Amniotic stem cell (primary cell): ENCODE results near the gene SERTAD3.
"Not testable (repeated sequence)": the region's sequence is repeated elsewhere in the genome, so short reads cannot be mapped to it uniquely, and the experiment has no call there.

Experiments
- DNase-seq: peaks from one replicate; lab custom pipeline; 2025; lab: John Stamatoyannopoulos, UW

Gene SERTAD3

GRCh38 chr19:40444000-40444824, at the start of gene SERTAD3:
SERTAD3 (minus strand) TSS chr19:40444335; CDS start chr19:40442080, 2,255 bp downstream.
- peak; percentile 91 for DNase-seq

- no peak for DNase-seq
These were observed 49.6 kb upstream of the SERTAD3 start for GRCh38 chr19:40493778-40494177.

- DNase-seq, result no peak
These were observed 48.1 kb upstream of the SERTAD3 start for GRCh38 chr19:40492274-40492673.

GRCh38 chr19:40489882-40490230, 45.7 kb upstream of the SERTAD3 start:
- DNase-seq, result no peak

GRCh38 chr19:40486017-40486416, 41.9 kb upstream of the SERTAD3 start:
- no peak for DNase-seq

- not testable (repeated sequence) for DNase-seq
These were observed 31.9 kb upstream of the SERTAD3 start for GRCh38 chr19:40475878-40476644.

- no peak for DNase-seq
These were observed 30.6 kb upstream of the SERTAD3 start for GRCh38 chr19:40474737-40475136.

- no peak for DNase-seq
These were observed 28.4 kb upstream of the SERTAD3 start for GRCh38 chr19:40472516-40472915.

GRCh38 chr19:40471111-40471510, 27.0 kb upstream of the SERTAD3 start:
- DNase-seq, result no peak

- no peak for DNase-seq
These were observed 24.9 kb upstream of the SERTAD3 start for GRCh38 chr19:40469011-40469410.

- DNase-seq, result no peak
These were observed 23.0 kb upstream of the SERTAD3 start, which contains the start of gene SPTBN4 for GRCh38 chr19:40466985-40467734. SPTBN4 (plus strand) TSS chr19:40467001; CDS start chr19:40472622, 5,621 bp downstream.

- no peak for DNase-seq
These were observed 22.3 kb upstream of the SERTAD3 start for GRCh38 chr19:40466219-40466984.

- peak; percentile 95 for DNase-seq
These were observed 21.6 kb upstream of the SERTAD3 start, which contains the start of gene BLVRB for GRCh38 chr19:40465557-40466218. BLVRB (minus strand) TSS chr19:40465745; CDS start chr19:40465688, 57 bp downstream.

- no peak for DNase-seq
These were observed 21.0 kb upstream of the SERTAD3 start for GRCh38 chr19:40465025-40465556.

GRCh38 chr19:40464059-40465024, 20.2 kb upstream of the SERTAD3 start:
- DNase-seq, result peak; percentile 76

- DNase-seq, result not testable (repeated sequence)
These were observed 19.5 kb upstream of the SERTAD3 start for GRCh38 chr19:40463587-40464037.

- DNase-seq, result no peak
These were observed 17.6 kb upstream of the SERTAD3 start for GRCh38 chr19:40461669-40462221.

- no peak for DNase-seq
These were observed 16.1 kb upstream of the SERTAD3 start for GRCh38 chr19:40460185-40460584.

- no peak for DNase-seq
These were observed 14.5 kb upstream of the SERTAD3 start for GRCh38 chr19:40458597-40458974.
